UCSD-AML1 (cell line): ENCODE measurements around the gene TAF4.

Experiments
- DNase-seq: peaks from one replicate; lab custom pipeline; 2025; ENCODE audit not compliant: unreplicated experiment; lab: John Stamatoyannopoulos, UW

Gene TAF4

GRCh38 chr20:62046431-62046830 lies 19.2 kb downstream of the TAF4 start:
- no peak for DNase-seq

GRCh38 chr20:62045529-62046285 lies 20.0 kb downstream of the TAF4 start:
- DNase-seq, result no peak

GRCh38 chr20:62045118-62045517 lies 20.6 kb downstream of the TAF4 start:
- no peak for DNase-seq

- DNase-seq, result no peak
Measured at GRCh38 chr20:62044631-62045030, 21.1 kb downstream of the TAF4 start.

GRCh38 chr20:62043131-62043914 lies 22.4 kb downstream of the TAF4 start:
- DNase-seq, result no peak

GRCh38 chr20:62042025-62042820 lies 23.5 kb downstream of the TAF4 start:
- no peak for DNase-seq

- DNase-seq, result no peak
Measured at GRCh38 chr20:62040933-62041332, 24.7 kb downstream of the TAF4 start.

- no peak for DNase-seq
Measured at GRCh38 chr20:62040381-62040922, 25.2 kb downstream of the TAF4 start.

GRCh38 chr20:62039738-62040137 lies 25.9 kb downstream of the TAF4 start:
- DNase-seq, result no peak

GRCh38 chr20:62032609-62033368 lies 32.9 kb downstream of the TAF4 start:
- no peak for DNase-seq

- DNase-seq, result no peak
Measured at GRCh38 chr20:62031462-62032092, 34.1 kb downstream of the TAF4 start.

GRCh38 chr20:62030834-62031434 lies 34.7 kb downstream of the TAF4 start:
- DNase-seq, result no peak

GRCh38 chr20:62030357-62030756 lies 35.3 kb downstream of the TAF4 start:
- no peak for DNase-seq

- no peak for DNase-seq
Measured at GRCh38 chr20:62029949-62030348, 35.7 kb downstream of the TAF4 start.

GRCh38 chr20:62029296-62029695 lies 36.4 kb downstream of the TAF4 start:
- no peak for DNase-seq

GRCh38 chr20:62028384-62028783 lies 37.3 kb downstream of the TAF4 start:
- no peak for DNase-seq

- no peak for DNase-seq
Measured at GRCh38 chr20:62027698-62028321, 37.9 kb downstream of the TAF4 start.

GRCh38 chr20:62027116-62027515 lies 38.6 kb downstream of the TAF4 start:
- no peak for DNase-seq

GRCh38 chr20:62026564-62026856 lies 39.2 kb downstream of the TAF4 start:
- DNase-seq, result no peak
